CD4-positive, CD25-positive, alpha-beta regulatory T cell (primary cell): Measurements from ENCODE around the gene CLEC18B. TPM values are rescaled to one million over a fixed set of nuclear protein-coding genes. Genes with fewer than 3 reads are reported as not detected.
"Not testable (repeated sequence)": the region's sequence is repeated elsewhere in the genome, so short reads cannot be mapped to it uniquely, and the experiment has no call there.

Source experiments
- ATAC-seq, 2 donors: fragments of 150-1000 bp; cut with Tn5 transposase; one replicate each; pipeline ENCODE4 v1.10.0; 2021; ENCODE audit warnings: low read depth in 2 of 2, moderate number of reproducible peaks in 2 of 2, moderate library complexity in 1 of 2
- DNase-seq, 3 donors: peaks; one replicate each; pipeline versions ENCODE4 v3.0.0 to v3.0.0-alpha.2; 2012 to 2022; ENCODE audit warnings: mixed read lengths in 1 of 3
- H3K27ac ChIP-seq: one replicate; pipeline ENCODE4 v1.7.0; 2013; ENCODE audit warnings: mild to moderate bottlenecking, low read length; ENCODE audit not compliant: insufficient read depth, poor library complexity, severe bottlenecking
- H3K27me3 ChIP-seq: one replicate; pipeline ENCODE4 v1.7.0; 2013; ENCODE audit warnings: low read length; ENCODE audit not compliant: control insufficient read depth, insufficient read depth
- H3K36me3 ChIP-seq: one replicate; pipeline ENCODE4 v1.7.0; 2013; ENCODE audit warnings: mild to moderate bottlenecking, low read length, moderate library complexity; ENCODE audit not compliant: control insufficient read depth, insufficient read depth
- H3K4me1 ChIP-seq: 2 replicates; pipeline ENCODE4 v1.7.0; 2013; ENCODE audit warnings: mild to moderate bottlenecking, low read length; ENCODE audit not compliant: insufficient read depth, control insufficient read depth, poor library complexity, severe bottlenecking
- H3K4me3 ChIP-seq: one replicate; pipeline ENCODE4 v1.7.0; 2013; ENCODE audit warnings: low read depth, mild to moderate bottlenecking, low read length, moderate library complexity
- H3K9me3 ChIP-seq, 2 experiments: 1 replicate in 1 of 2; 2 replicates in 1 of 2; pipeline ENCODE4 v1.7.0; 2013; ENCODE audit warnings: low read length in 2 of 2, mild to moderate bottlenecking in 1 of 2, moderate library complexity in 1 of 2; ENCODE audit not compliant: control insufficient read depth in 2 of 2
- H3K27ac Mint-ChIP-seq, 3 donors: one replicate each; pipeline ENCODE4 v1.8.0; 2020 to 2022; ENCODE audit warnings: mild to moderate bottlenecking in 3 of 3, mixed read lengths in 3 of 3, moderate library complexity in 2 of 3
- H3K27me3 Mint-ChIP-seq: one replicate; pipeline ENCODE4 v1.8.0; 2022; ENCODE audit warnings: mild to moderate bottlenecking, mixed read lengths
- H3K36me3 Mint-ChIP-seq: one replicate; pipeline ENCODE4 v1.8.0; 2020; ENCODE audit warnings: mixed read lengths
- H3K4me1 Mint-ChIP-seq, 4 donors: one replicate each; pipeline ENCODE4 v1.8.0; 2020 to 2022; ENCODE audit warnings: mixed read lengths in 4 of 4, mild to moderate bottlenecking in 1 of 4
- H3K4me3 Mint-ChIP-seq, 4 donors: one replicate each; pipeline ENCODE4 v1.8.0; 2020 to 2022; ENCODE audit warnings: mild to moderate bottlenecking in 4 of 4, mixed read lengths in 4 of 4, moderate library complexity in 3 of 4
- H3K9me3 Mint-ChIP-seq, 7 donors: one replicate each; pipeline ENCODE4 v1.8.0; 2020 to 2022; ENCODE audit warnings: mixed read lengths in 7 of 7, mild to moderate bottlenecking in 3 of 7, moderate library complexity in 2 of 7
- polyA plus RNA-seq, 4 donors: library from polyadenylated mRNA; unstranded; fragments of 300-500 nt; fragmentation: Illumina TruSeq; gene quantifications; one replicate each; pipeline ENCODE4 v1.2.3, GENCODE V29; 2021
- total RNA-seq: library from RNA; stranded (reverse); gene quantifications from one replicate; pipeline ENCODE4 v1.2.3, GENCODE V29; 2022

Gene CLEC18B
- total and polyA plus RNA-seq, 5 donors from 2014 or later = 0.91 TPM; not detected in 4

GRCh38 chr16:74439685-74440084 is 18.4 kb upstream of the CLEC18B start:
- Mint-ChIP-seq H3K9me3 (peaks cover 0 to 6% (median 0%) of the 10 kb centered on the region in 7 donors), H3K4me1 (peaks cover 7 to 29% (median 22%) of the 10 kb centered on the region in 4 donors), H3K4me3 (peak overlapping the region in 1 of 4 donors; percentile 25), H3K27me3 (no peaks in the 10 kb centered on the region), H3K36me3 (peaks cover 11% of the 10 kb centered on the region), H3K27ac (peak overlapping the region in 1 of 3 donors; percentile 74)
- H3K4me3 ChIP-seq = no peak overlapping the region
- H3K27me3 ChIP-seq = no peaks in the 10 kb centered on the region
- peaks cover 5% of the 10 kb centered on the region for H3K36me3 ChIP-seq
- DNase-seq (no peak), ATAC-seq (no peak)
- no peaks in the 10 kb centered on the region for H3K9me3 ChIP-seq
- H3K4me1 ChIP-seq = peaks cover 21% of the 10 kb centered on the region
- no peak overlapping the region for H3K27ac ChIP-seq

GRCh38 chr16:74438492-74438979 is 17.3 kb upstream of the CLEC18B start:
- Histone ChIP-seq H3K4me3 (peak overlapping the region; percentile 45), H3K9me3 (no peaks in the 10 kb centered on the region), H3K27me3 (no peaks in the 10 kb centered on the region), H3K4me1 (peaks cover 21% of the 10 kb centered on the region), H3K36me3 (peaks cover 5% of the 10 kb centered on the region), H3K27ac (peak overlapping the region; percentile 14)
- peak overlapping the region; percentile 18 to 72 (median 54) for H3K4me3 Mint-ChIP-seq
- H3K9me3 Mint-ChIP-seq = peaks cover 0 to 6% (median 0%) of the 10 kb centered on the region in 7 donors
- peak; percentile 79 to 91 for ATAC-seq
- H3K4me1 Mint-ChIP-seq = peaks cover 7 to 29% (median 22%) of the 10 kb centered on the region in 4 donors
- no peaks in the 10 kb centered on the region for H3K27me3 Mint-ChIP-seq
- peak overlapping the region; percentile 67 to 83 (median 73) for H3K27ac Mint-ChIP-seq
- H3K36me3 Mint-ChIP-seq = peaks cover 11% of the 10 kb centered on the region
- DNase-seq = peak in 1 of 3 donors; percentile 87

GRCh38 chr16:74431516-74431915 is 10.2 kb upstream of the CLEC18B start:
- Mint-ChIP-seq H3K36me3 (no peaks in the 10 kb centered on the region), H3K9me3 (peaks cover 0 to 6% (median 0%) of the 10 kb centered on the region in 7 donors), H3K27me3 (no peaks in the 10 kb centered on the region), H3K4me1 (peaks cover 0 to 10% (median 5%) of the 10 kb centered on the region in 4 donors), H3K4me3 (no peak overlapping the region), H3K27ac (no peak overlapping the region)
- no peaks in the 10 kb centered on the region for H3K4me1 ChIP-seq
- no peaks in the 10 kb centered on the region for H3K27me3 ChIP-seq
- ATAC-seq (no peak), DNase-seq (no peak)
- H3K27ac ChIP-seq = no peak overlapping the region
- no peaks in the 10 kb centered on the region for H3K36me3 ChIP-seq
- H3K9me3 ChIP-seq = no peaks in the 10 kb centered on the region
- H3K4me3 ChIP-seq = no peak overlapping the region

- DNase-seq = peak; percentile 19 to 56 (median 52)
- not testable (repeated sequence) for H3K27ac ChIP-seq, H3K27me3 ChIP-seq, H3K4me3 Mint-ChIP-seq, H3K4me1 ChIP-seq, H3K9me3 Mint-ChIP-seq, H3K9me3 ChIP-seq, H3K36me3 ChIP-seq, H3K4me1 Mint-ChIP-seq, H3K4me3 ChIP-seq, H3K36me3 Mint-ChIP-seq, H3K27me3 Mint-ChIP-seq, H3K27ac Mint-ChIP-seq
- peak; percentile 65 to 73 for ATAC-seq
Observed at GRCh38 chr16:74430036-74430712, 8.9 kb upstream of the CLEC18B start.

- not testable (repeated sequence) for H3K27ac Mint-ChIP-seq, H3K27me3 ChIP-seq, H3K36me3 Mint-ChIP-seq, ATAC-seq, H3K27me3 Mint-ChIP-seq, H3K9me3 Mint-ChIP-seq, H3K27ac ChIP-seq, DNase-seq, H3K36me3 ChIP-seq, H3K4me1 Mint-ChIP-seq, H3K4me3 Mint-ChIP-seq, H3K9me3 ChIP-seq, H3K4me3 ChIP-seq, H3K4me1 ChIP-seq
Observed at GRCh38 chr16:74428493-74428892, 7.2 kb upstream of the CLEC18B start.

- not testable (repeated sequence) for H3K27me3 ChIP-seq, H3K4me3 Mint-ChIP-seq, H3K4me3 ChIP-seq, H3K27ac ChIP-seq, H3K4me1 Mint-ChIP-seq, H3K36me3 Mint-ChIP-seq, H3K9me3 ChIP-seq, H3K36me3 ChIP-seq, H3K9me3 Mint-ChIP-seq, DNase-seq, H3K27ac Mint-ChIP-seq, H3K4me1 ChIP-seq, H3K27me3 Mint-ChIP-seq, ATAC-seq
Observed at GRCh38 chr16:74425751-74426150, 4.5 kb upstream of the CLEC18B start.

GRCh38 chr16:74423721-74424120 is 2.4 kb upstream of the CLEC18B start:
- H3K36me3 Mint-ChIP-seq, DNase-seq, H3K36me3 ChIP-seq, H3K4me1 ChIP-seq, H3K27me3 Mint-ChIP-seq, H3K9me3 ChIP-seq, H3K4me1 Mint-ChIP-seq, H3K27ac ChIP-seq, ATAC-seq, H3K4me3 Mint-ChIP-seq, H3K9me3 Mint-ChIP-seq, H3K4me3 ChIP-seq, H3K27ac Mint-ChIP-seq, H3K27me3 ChIP-seq: not testable (repeated sequence)

- not testable (repeated sequence) for H3K27ac Mint-ChIP-seq, ATAC-seq, H3K27ac ChIP-seq, H3K4me3 ChIP-seq, H3K9me3 Mint-ChIP-seq, H3K9me3 ChIP-seq, H3K4me1 ChIP-seq, H3K27me3 Mint-ChIP-seq, H3K27me3 ChIP-seq, H3K36me3 ChIP-seq, H3K4me1 Mint-ChIP-seq, DNase-seq, H3K36me3 Mint-ChIP-seq, H3K4me3 Mint-ChIP-seq
Observed at GRCh38 chr16:74422086-74422485, 808 bp upstream of the CLEC18B start.
